ENCODE measurements around the gene ZNF629. TPM values are rescaled to one million over a fixed set of nuclear protein-coding genes. Genes with fewer than 3 reads are reported as not detected.
"Not testable (repeated sequence)": the region's sequence is repeated elsewhere in the genome, so short reads cannot be mapped to it uniquely, and the experiment has no call there.

Gene ZNF629
- polyA plus RNA-seq (ENCODE audit: insufficient read length): 12.3 TPM

DNA sequence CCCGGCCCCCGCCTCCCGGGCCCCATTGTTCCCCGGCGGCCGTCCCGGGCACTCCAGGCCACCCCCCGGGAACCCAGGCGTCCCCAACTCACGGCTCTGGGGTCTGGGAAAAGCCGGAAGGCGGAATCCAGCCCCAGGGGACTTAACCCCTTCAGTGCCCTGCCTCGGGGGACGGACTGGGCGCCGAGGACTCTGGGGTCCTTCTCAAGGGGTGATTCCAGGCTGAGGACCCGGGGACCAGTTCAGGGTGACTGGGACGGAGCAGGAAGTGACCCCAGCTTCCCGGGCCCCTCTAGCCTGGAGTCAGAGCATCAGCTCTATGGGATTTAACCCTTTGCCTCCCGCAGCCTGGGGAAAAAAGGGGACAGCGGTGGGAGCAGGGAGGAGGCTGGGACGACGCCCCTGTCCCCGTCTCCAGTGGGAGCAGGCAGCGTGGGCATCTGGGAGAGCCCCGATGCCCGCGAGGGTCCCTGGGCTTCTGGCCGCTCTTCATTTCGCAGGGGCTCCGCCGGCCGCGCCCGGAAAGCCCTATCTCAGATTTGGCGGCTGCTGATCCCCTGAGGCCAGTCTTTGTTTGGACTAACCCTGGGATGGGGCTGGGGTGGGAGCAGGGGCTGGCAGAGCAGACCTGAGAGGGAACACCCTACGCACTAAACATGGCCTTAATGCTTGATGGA lies at the start of gene ZNF629:
ZNF629 (minus strand) TSS at position 270 of the 677 bp plus-strand sequence. CDS start 2,723 bp downstream, outside the sequence.
- DNase-seq (ENCODE audit: low read depth): no peak

DNA sequence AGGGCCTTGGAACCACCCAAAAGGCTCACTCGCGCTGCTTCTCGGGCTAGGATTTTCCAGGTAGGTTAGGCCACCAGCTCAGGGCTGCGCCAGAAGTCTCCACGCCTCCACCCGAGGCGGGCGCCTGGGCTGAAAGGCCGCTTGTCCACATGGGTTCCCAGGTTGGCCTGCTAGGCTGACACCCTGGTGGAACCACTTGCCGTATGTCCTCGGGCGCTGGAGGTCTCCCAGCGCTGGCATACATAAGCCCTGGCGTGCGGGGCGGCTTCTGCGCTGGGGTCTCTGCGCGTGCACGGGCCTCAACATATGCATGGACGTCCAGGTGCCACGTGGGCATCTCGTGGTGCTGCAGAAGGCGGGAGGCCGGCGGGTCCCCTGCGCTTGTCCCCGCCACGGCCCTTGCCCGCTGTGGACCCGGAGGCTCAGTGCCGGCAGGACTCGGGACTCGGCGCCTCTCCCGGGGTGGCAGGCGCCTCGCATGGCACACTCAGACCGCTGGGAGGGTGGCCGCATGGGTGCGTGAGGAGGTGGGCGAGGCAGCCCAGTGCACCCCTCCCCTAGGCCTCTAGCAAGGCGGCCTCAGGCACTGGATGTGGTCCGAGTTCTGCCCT lies 47.2 kb upstream of the ZNF629 start:
- no peak for DNase-seq (ENCODE audit: low read depth)

DNA sequence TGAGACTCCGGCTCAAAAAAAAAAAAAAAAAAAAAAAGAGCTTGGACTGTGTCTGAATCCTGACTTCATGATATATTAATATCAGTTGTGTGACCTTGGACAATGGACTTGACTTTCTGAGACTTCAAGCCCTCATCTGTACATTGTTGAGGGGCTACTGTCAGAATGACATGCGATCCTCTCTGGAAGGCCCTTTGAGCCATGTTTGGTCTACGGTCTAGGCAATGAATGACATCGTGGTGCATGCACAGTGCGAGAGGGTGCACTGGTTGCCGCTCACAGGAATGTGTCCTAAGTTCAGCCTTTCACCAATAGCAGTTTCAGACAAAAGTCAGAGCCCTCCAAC lies 43.0 kb upstream of the ZNF629 start:
- no peak for DNase-seq (ENCODE audit: low read depth)

DNA sequence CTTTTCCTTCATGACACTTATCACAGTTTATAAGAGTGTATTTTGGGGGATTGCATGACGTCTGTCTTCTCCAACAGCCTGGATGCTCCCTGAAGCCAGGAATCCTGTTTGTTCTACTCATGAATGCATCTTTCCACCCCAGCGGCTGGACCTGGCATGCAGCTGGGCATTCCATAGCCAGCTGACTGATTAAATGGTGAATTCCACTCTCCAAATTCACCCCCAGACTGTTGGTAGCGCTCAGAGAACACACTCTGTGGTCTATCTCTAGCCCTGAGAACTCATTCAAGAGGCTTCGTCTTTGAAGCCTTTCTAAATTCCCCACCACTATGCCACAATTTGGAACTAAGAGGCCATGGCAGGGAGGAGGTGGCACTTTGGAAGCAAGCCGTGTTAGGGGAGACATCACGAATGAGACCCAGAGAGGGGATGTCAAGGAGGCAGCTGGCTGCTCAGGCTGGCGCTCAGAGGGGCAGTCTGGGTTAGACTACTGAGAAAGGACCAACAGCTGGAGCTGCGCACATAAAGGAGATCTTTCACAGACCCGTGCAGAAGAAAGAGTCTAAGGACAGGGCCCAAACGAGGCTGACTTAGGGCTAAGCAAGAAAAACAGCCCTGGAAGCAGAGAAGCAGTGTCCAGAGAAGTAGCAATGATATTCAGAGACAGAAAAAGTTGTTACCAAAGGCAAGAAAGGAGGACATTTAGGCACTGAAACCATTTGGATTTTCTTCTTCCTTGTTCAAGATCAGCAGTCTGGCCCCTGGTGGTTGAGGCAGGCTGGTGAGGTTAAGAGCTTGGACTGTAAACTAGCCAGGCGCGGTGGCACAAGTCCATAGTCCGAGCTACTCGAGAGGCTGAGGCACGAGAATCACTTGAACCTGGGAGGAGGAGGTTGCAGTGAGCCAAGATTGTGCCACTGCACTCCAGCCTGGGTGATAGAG lies 42.4 kb upstream of the ZNF629 start:
- DNase-seq (ENCODE audit: low read depth): no peak

DNA sequence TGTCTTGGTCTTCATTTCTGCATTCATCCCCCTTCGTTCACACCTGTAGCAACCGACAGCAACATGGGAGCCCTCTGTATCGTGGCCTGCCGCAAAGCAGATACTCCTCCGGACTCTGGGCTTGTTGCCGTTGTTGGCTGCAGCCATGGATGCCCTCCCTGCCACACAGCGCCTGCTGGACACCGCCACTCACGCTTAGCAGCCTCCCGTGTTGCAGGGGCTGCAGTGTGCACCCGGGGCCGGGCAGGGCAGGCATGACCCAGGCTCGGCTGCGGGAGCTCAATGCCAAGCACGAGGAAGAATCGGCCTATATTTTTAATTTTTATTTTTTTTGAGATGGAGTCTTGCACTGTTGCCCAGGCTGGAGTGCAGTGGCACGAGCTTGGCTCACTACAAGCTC lies 34.9 kb upstream of the ZNF629 start:
- no peak for DNase-seq (ENCODE audit: low read depth)

DNA sequence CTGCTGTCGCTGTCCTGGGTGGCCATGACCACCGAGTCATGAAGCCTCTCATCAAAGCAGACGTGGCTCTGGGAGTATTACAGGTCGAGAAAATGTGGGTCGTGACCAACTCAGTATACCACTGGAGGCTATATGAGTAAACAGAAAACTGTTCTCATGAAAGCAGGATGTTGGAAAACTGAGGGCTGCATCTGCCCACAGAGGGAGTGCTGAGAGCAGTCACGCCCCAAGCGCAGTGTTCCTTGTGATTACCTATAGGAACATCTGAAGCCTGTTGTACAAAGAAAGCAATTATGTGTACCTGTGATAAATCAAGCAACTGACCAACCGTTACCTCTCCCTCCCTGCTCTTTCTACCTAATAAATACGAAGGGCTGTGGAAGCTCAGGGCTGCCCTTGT lies 34.4 kb upstream of the ZNF629 start:
- not testable (repeated sequence) for DNase-seq (ENCODE audit: low read depth)

DNA sequence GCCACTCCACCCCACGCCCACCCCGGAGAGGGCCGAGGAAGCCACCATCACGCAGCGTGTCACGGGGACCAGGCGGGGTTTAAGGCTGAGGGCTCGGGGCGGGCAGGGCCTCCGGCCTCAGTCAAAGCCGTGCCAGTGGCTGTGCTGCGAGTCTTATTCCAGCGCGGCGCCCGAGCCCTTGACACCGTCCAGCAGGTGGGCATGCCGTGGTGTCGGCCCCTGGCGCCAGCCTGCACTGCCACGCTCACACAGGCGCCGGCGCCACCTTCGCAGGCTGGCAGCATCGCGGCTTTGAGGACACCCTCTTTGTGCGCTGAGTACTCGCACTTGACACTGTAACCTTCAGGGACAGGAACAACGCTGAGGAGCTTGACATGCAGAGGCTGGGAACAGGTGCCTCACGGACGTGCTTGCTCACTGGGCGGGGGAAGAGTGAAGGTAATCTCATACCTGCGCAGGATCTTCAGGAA lies 34.0 kb upstream of the ZNF629 start:
- DNase-seq (ENCODE audit: low read depth): no peak

DNA sequence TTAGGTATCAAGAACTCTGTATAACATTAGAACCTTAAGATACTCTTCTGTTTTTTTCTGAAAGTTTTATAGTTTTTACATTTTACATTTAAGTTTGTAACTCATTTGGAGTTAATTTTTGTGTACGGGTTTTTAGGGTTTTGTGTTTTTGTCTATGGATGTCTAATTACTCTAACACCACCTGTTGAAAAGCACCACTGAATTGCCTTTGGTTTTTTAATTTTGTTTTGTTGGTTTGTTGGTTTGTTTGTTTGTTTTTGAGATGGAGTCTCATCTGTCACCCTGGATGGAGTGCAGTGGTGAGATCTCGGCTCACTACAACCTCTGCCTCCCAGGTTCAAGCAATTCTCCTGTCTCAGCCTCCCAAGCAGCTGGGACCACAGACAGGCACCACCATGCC lies 29.8 kb upstream of the ZNF629 start:
- DNase-seq (ENCODE audit: low read depth): no peak

DNA sequence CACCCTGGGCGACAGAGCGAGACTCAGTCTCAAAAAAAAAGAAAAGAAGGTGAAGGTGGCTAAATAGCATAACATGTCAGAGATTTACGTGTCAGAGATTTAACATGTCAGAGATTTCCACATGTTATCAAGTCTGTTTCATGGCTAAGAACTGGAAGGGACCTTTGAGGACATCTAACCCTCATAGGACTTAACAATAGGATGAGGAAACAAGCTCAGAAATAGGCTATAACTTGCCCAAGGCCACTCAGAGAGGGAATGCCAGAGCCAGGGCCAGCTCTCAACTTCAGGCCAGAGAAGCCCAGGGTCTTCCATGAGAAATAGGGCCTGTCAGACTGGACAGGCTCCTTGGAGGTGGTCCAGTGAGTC lies 26.8 kb upstream of the ZNF629 start:
- no peak for DNase-seq (ENCODE audit: low read depth)

DNA sequence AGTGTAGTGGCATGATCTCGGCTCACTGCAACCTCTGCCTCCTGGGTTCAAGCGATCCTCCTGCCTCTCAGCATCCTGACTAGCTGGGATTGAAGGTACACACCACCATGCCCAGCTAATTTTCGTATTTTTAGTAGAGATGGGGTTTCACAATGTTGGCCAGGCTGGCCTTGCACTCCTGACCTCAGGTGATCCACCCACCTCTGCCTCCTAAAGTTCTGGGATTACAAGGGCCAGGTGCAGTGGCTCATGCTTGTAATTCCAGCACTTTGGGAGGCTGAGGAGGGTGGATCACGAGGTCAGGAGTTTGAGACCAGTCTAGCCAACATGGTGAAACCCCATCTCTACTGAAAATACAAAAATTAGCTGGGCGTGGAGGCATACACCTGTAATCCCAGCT lies 22.7 kb upstream of the ZNF629 start:
- DNase-seq (ENCODE audit: low read depth): not testable (repeated sequence)

DNA sequence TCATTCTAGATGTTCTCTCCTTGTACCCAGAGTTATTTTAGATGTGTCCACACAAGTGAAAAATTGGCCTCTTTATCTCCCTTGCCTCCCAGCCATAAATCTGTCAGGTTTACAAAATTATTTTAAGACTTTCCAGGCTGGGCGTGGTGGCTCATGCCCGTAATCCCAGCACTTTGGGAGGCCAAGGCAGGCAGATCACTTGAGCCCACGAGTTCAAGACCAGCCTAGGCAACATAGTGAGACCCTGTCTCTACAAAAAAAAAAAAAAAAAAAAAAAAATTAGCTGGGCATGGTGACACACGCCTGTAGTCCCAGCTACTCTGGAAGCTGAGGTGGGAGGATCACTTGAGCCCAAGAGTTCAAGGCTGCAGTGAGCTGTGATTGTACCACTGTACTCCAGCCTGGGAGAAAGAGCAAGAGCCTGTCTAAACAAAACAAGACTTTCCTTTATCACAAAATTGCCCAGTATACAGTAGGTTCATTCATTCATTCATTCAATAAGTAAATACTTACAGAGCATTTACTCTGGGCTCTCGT lies 22.0 kb upstream of the ZNF629 start:
- DNase-seq (ENCODE audit: low read depth): not testable (repeated sequence)

DNA sequence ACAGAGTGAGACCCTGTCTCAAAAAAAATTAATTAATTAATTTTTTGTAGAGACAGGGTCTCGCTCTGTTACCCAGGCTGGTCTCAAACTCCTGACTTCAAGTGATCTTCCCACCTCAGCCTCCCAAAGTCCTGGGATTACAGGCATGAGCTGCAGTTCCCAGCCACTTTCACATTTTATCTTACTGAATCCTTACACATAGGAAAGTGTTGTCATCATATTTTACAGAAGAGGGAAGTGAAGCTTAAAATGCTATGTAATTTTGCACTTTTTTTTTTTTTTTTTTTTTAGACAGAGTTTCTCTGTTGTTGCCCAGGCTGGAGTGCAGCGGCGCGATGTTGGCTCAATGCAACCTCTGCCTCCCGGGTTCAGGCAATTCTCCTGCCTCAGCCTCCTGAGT lies 21.1 kb upstream of the ZNF629 start:
- no peak for DNase-seq (ENCODE audit: low read depth)

DNA sequence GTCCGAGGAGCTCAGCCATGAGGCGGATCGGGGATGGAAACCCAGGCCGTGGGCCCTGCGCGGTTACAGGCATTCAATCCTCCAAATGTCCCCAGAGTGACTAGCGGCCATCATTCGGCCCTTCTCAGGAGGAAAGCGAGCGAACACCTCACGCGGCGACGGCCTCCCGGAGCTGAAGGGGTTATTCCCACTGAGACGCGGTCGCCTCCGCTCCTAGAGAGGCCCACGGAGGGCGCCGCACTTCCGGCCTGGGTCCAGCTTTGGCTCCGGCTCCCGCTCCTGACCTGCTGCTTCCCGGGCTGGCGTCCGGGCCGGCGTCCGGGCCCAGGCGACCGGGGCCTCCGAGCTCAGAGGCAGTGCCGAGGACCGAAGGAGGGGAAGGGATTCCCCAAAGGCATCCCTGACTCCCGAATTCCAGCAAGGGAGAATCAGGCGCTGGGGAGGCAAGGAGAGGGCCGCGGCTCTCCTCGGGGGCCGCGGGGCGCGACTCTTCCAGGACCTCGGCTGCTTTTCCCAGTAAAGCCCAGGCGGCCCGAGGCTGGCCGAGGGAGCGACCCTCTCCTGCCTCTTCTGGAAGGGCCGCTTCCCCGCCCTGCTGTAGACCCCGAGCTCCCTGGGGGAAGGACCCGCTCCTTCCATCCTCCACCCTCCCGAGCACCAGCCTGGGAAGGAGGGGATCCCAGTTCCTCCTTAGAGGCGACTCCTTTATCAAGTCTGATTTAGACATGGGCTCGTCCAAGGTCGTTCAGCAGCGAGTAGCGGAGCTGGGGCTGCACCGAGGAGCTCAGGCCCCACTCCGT lies 18.6 kb upstream of the ZNF629 start:
- peak; percentile 67 for DNase-seq (ENCODE audit: low read depth)

DNA sequence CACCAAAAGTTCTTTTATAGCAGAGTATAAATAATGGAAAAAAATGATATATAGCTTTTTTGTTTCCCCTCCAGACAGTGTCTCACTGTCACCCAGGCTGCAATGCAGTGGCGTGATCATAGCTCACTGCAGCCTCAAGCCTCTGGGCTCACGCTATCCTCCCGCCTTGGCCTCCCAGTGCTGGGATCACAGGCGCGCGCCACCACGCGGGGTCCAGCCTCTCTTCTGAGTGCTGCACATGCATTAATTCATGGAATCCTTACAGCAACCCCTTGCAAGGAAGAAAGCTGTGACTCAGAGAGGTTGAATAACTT lies 18.0 kb upstream of the ZNF629 start:
- no peak for DNase-seq (ENCODE audit: low read depth)

DNA sequence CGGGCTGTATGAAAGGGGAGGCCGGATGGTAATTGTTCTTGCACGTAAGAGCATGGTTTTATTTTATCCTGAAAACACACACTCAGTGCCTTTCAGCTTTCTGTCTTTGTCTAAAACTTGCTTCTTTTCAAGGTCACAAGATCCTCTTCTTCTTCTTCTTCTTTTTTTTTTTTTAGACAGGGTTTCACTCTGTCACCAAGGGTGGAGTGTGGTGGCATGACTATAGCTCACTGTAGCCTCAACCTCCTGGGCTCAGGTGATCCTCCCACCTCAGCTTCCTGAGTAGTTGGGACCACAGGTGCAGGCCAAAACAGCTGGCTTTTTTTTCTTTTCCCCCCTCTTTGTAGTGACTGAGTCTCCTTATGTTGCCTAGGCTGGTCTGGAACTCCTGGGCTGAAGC lies 15.9 kb upstream of the ZNF629 start:
- DNase-seq (ENCODE audit: low read depth): no peak

DNA sequence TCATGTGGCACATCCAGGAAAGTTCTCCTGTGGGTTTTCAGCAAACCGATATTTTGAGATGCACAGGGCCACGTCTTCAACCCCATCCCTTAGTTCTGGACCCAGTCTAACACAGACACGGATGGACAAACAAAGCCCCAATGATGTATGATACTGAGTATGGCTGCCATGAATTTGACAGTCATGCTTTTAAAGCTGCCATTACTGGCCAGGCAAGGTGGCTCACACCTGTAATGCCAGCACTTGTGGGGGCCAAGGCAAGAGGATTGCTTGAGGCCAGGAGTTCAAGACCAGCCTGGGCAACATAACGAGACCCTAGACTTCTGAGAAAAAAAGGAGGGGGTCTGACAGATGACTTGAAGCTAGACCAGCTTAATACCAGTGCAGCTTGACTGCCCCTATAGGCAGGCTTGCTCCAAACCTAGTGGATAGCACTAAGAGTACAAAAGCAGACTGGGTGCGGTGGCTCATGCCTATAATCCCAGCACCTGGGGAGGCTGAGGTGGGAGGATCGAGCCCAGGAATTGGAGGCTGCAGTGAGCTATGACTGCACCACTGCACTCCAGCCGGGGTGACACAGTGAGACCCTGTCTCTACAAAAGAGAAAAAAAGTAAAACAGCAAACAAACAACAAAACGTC lies 10.8 kb upstream of the ZNF629 start:
- no peak for DNase-seq (ENCODE audit: low read depth)

DNA sequence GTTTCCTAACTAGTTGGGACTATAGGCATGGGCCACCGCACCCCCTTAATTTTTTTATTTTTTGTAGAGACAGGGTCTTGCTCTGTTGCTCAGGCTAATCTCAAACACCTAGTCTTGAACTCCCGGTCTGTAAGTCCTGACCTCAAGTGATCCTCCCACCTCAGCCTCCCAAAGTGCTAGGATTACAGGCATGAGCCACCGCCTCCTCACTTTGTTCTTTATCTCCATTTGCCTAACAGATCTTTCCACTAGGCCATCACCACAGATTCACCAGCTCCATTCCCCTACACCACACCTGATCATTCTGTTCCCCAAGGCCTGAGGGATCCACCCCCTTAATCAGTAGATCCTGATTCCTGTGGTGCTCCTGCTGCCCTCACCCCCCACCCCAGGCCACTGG lies 7.6 kb upstream of the ZNF629 start:
- DNase-seq (ENCODE audit: low read depth): no peak

DNA sequence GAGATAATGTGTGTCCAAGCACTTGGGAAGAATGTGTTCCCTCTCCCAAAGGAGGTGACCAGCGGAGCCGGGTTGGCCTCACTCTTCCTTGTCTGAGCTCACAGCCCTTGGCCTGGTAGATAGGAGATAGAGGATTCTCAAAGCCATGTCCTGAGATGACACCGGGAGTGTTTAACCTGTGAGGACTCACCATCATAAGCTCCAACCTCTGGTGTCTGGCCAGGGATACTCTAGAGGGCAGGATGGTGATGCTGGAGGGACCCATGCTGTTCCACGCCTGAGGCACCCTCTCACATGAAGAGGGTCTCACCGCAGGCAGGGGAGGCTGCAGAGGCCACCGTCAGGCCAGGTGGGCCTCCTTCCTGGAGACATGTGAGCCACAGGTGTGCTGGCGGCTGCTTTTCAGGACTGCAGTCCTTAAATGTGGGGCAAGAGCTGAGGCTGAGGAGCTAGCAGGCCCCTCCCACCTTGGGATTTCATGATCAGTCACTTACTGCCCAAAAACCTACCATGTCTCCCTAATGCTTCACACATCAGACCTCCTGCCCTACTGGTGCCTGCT lies 6.6 kb upstream of the ZNF629 start:
- no peak for DNase-seq (ENCODE audit: low read depth)

DNA sequence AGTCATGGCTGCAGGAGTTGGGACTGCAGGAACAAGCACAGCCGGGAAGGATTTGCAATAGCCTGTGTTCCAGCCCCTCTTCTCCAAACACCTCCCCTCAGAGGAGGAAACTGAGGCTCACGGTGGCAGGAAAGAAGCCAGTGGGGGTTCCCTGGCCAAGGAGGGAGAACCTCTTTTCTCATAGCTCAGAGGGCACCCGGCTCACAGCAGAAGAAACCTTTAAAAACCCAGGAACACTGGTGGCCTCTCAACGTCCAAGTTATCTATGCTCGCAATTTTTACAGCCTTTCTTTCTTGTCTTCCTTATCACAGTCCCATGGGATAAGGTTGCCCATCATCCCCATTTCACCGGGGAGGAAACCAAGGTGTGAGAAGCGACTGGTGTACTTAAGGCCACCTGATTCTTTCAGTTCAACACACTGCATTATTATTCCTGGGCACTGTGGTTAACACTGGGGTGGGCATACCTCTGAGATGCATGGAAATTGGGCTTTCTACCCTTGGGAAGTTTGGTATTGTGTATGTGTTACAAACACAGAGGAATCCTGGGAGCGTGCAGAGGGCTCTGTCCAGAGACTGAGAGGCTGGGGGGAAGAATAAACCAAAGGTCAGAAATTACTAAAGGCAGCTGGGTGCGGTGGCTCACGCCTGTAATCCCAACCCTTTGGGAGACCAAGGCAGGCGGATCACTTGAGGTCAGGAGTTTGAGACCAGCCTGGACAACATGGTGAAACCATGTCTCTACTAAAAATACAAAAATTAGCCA lies 791 bp upstream of the ZNF629 start:
- DNase-seq (ENCODE audit: low read depth): no peak

All from forelimb muscle (tissue), 1 donor.